A549 (cell line): ENCODE measurements around the gene PTPRA.

Experiments used
- CEBPB ChIP-seq, 2 experiments: fragments of >200 bp in 1 of 2; sonication (Bioruptor Twin) in 1 of 2; formaldehyde crosslinking in 1 of 2; IDR thresholded peaks; 2 replicates each; pipeline ENCODE4 v1.6.1; 2012 to 2016
- KDM5A ChIP-seq: fragments of 200-600 bp; sonication (generic); IDR thresholded peaks from 2 replicates; pipeline ENCODE4 v1.6.1; 2016; ENCODE audit warnings: antibody characterized with exemption, mild to moderate bottlenecking
- POLR2A ChIP-seq: IDR thresholded peaks from 2 replicates; pipeline ENCODE4 v1.6.1; 2012; ENCODE audit warnings: mild to moderate bottlenecking, low read length
- ZFP36 ChIP-seq: fragments of 450-650 bp; IDR thresholded peaks from 2 replicates; pipeline ENCODE4 v1.6.1; 2014; ENCODE audit warnings: borderline replicate concordance; ENCODE audit not compliant: partially characterized antibody

DNA sequence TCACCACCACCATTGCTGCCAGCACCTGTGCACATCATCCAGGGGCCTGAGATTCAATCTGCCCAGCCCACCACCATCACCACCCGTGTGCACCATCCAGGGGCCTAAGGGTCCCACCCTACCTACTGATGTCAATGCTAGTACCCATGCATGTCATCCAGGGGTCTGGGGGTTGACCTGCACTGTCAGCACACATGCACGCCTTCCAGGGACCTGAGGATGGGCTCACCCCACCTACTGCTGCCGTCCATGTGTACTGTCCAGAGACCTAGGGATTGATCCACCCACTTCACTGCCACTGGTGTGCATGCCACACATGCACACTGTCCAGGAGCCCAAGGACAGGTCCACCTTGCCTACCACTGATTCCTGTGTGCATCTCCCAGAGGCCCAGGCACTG, 186.2 kb downstream of the PTPRA start:
- TF ChIP-seq POLR2A, result no peak
- no peak for TF ChIP-seq ZFP36
- TF ChIP-seq CEBPB (IDR thresholded peaks at IDR 0.05), result no peak
- TF ChIP-seq KDM5A, result no peak
